A549 (cell line): Measurements from ENCODE around the gene RHOB. TPM values are rescaled to one million over a fixed set of nuclear protein-coding genes. Genes with fewer than 3 reads are reported as not detected.

Experiments
- ATAC-seq, 2 experiments: fragments of 200-7000 bp in 1 of 2; fragments of >200 bp in 1 of 2; cut with Nextera tagmentation in 1 of 2; cut with Tn5 transposase in 1 of 2; 3 replicates each; pipeline versions ENCODE4 v1.8.0 to v1.9.1; 2018 to 2020; ENCODE audit warnings: mild to moderate bottlenecking in 1 of 2, moderate library complexity in 1 of 2
- CTCF ChIA-PET: fragments of 300-600 bp; sonication (Branson Sonifier 250); formaldehyde crosslinking; extraction: SDS; loops from one replicate; lab custom pipeline; 2021; ENCODE audit warnings: antibody characterized with exemption, inconsistent platforms; lab: Yijun Ruan, JAX
- POLR2A ChIA-PET: fragments of 350-600 bp; formaldehyde crosslinking; extraction: SDS; loops from one replicate; lab custom pipeline; 2021; ENCODE audit warnings: antibody characterized with exemption, inconsistent platforms; lab: Yijun Ruan, JAX
- DNase-seq, 2 experiments: peaks; one replicate each; pipeline versions ENCODE4 v3.0.0 to v3.0.0-alpha.2; 2011 to 2016; ENCODE audit warnings: low read depth in 1 of 2, low spot score in 1 of 2
- FAIRE-seq: peaks from 2 replicates; lab custom pipeline; 2011; peaks lifted over from hg19 to GRCh38; lab: Jason Lieb, UNC
- H3K27ac ChIP-seq, 2 experiments: fragments of >200 bp; sonication (Bioruptor Twin); formaldehyde crosslinking; 3 replicates each; pipeline ENCODE4 v1.5.1; 2016 to 2017
- H3K4me1 ChIP-seq: fragments of >200 bp; sonication (Bioruptor Twin); formaldehyde crosslinking; 3 replicates; pipeline ENCODE4 v1.6.1; 2016
- H3K4me2 ChIP-seq: fragments of >200 bp; sonication (Bioruptor Twin); formaldehyde crosslinking; 3 replicates; pipeline ENCODE4 v1.6.1; 2016
- H3K4me3 ChIP-seq: fragments of >200 bp; sonication (Bioruptor Twin); formaldehyde crosslinking; 3 replicates; pipeline ENCODE4 v1.5.1; 2016
- H3K9me3 ChIP-seq: fragments of >200 bp; sonication (Bioruptor Twin); formaldehyde crosslinking; 3 replicates; pipeline ENCODE4 v1.6.1; 2016
- ATOH8 ChIP-seq: fragments of 250-450 bp; sonication (Bioruptor Pico); IDR thresholded peaks from 2 replicates; pipeline ENCODE4 v1.5.0; 2020; ENCODE audit warnings: low read depth, mild to moderate bottlenecking, moderate library complexity
- BCL3 ChIP-seq: fragments of >200 bp; sonication (Bioruptor Twin); formaldehyde crosslinking; IDR thresholded peaks from 3 replicates; pipeline ENCODE4 v1.6.1; 2016
- CBX8 ChIP-seq: fragments of 200-600 bp; sonication (generic); IDR thresholded peaks from 2 replicates; pipeline ENCODE4 v1.6.1; 2016
- CHD2 ChIP-seq: fragments of 150-350 bp; IDR thresholded peaks from 2 replicates; pipeline ENCODE4 v1.6.1; 2014; ENCODE audit warnings: low read length; ENCODE audit not compliant: partially characterized antibody
- E2F6 ChIP-seq: IDR thresholded peaks from 2 replicates; pipeline ENCODE4 v1.6.1; 2012; ENCODE audit warnings: low read depth, borderline replicate concordance
- EHMT2 ChIP-seq: fragments of 200-600 bp; sonication (generic); IDR thresholded peaks from 2 replicates; pipeline ENCODE4 v1.6.1; 2016; ENCODE audit warnings: antibody characterized with exemption, low read depth, mild to moderate bottlenecking, moderate library complexity
- EP300 ChIP-seq, 2 experiments: fragments of >200 bp; sonication (Bioruptor Twin); formaldehyde crosslinking; IDR thresholded peaks; 2 replicates in 1 of 2; 3 replicates in 1 of 2; pipeline ENCODE4 v1.6.1; 2016 to 2017
- FOSB ChIP-seq: fragments of 250-450 bp; sonication (Bioruptor Pico); IDR thresholded peaks from 2 replicates; pipeline ENCODE4 v1.5.0; 2020; ENCODE audit warnings: mild to moderate bottlenecking, moderate library complexity
- FOSL2 ChIP-seq, 2 experiments: fragments of 450-650 bp in 1 of 2; fragments of >200 bp in 1 of 2; sonication (Bioruptor Twin) in 1 of 2; formaldehyde crosslinking; IDR thresholded peaks; 2 replicates each; pipeline versions ENCODE4 v1.5.0 to v1.6.1; 2016 to 2020; ENCODE audit warnings: mild to moderate bottlenecking in 1 of 2, moderate library complexity in 1 of 2
- GATA3 ChIP-seq: IDR thresholded peaks from 2 replicates; pipeline ENCODE4 v1.6.1; 2012; ENCODE audit warnings: borderline replicate concordance
- HMGXB4 ChIP-seq: fragments of 250-450 bp; sonication (Bioruptor Pico); IDR thresholded peaks from 2 replicates; pipeline ENCODE4 v1.5.0; 2021; ENCODE audit warnings: mild to moderate bottlenecking, moderate library complexity, borderline replicate concordance
- HOXA7 ChIP-seq: fragments of 250-450 bp; sonication (Bioruptor Pico); IDR thresholded peaks from 2 replicates; pipeline ENCODE4 v1.5.0; 2020; ENCODE audit warnings: mild to moderate bottlenecking, moderate library complexity
- HOXB5 ChIP-seq: fragments of 250-450 bp; sonication (Bioruptor Pico); IDR thresholded peaks from 2 replicates; pipeline ENCODE4 v1.5.0; 2020; ENCODE audit warnings: mild to moderate bottlenecking, moderate library complexity
- JUN ChIP-seq, 2 experiments: fragments of >200 bp; sonication (Bioruptor Twin); formaldehyde crosslinking; IDR thresholded peaks; 2 replicates in 1 of 2; 3 replicates in 1 of 2; pipeline ENCODE4 v1.6.1; 2016 to 2017
- KDM1A ChIP-seq: fragments of 200-600 bp; sonication (generic); IDR thresholded peaks from 2 replicates; pipeline ENCODE4 v1.6.1; 2016; ENCODE audit warnings: low read depth, mild to moderate bottlenecking
- MAFK ChIP-seq: fragments of 450-650 bp; IDR thresholded peaks from 2 replicates; pipeline ENCODE4 v1.6.1; 2014; ENCODE audit not compliant: partially characterized antibody
- MAZ ChIP-seq: fragments of 150-350 bp; IDR thresholded peaks from 2 replicates; pipeline ENCODE4 v1.6.1; 2014; ENCODE audit warnings: antibody characterized with exemption, low read depth, low read length, borderline replicate concordance
- POLR2AphosphoS2 ChIP-seq: conservative IDR thresholded peaks from 2 replicates; pipeline ENCODE4 v1.6.1; 2012; ENCODE audit warnings: low read length, improper control_type of control experiment, inconsistent platforms
- RARB ChIP-seq: fragments of 250-450 bp; sonication (Bioruptor Pico); IDR thresholded peaks from 2 replicates; pipeline ENCODE4 v1.8.0; 2021; ENCODE audit warnings: mild to moderate bottlenecking, moderate library complexity
- REST ChIP-seq: fragments of 200-600 bp; sonication (generic); IDR thresholded peaks from 2 replicates; pipeline ENCODE4 v1.6.1; 2016; ENCODE audit warnings: antibody characterized with exemption, mild to moderate bottlenecking, moderate library complexity
- RFX5 ChIP-seq: fragments of 450-650 bp; IDR thresholded peaks from 2 replicates; pipeline ENCODE4 v1.7.1; 2014; ENCODE audit warnings: antibody characterized with exemption, mild to moderate bottlenecking, moderate library complexity
- TFCP2L1 ChIP-seq: fragments of 250-450 bp; sonication (Bioruptor Pico); IDR thresholded peaks from 2 replicates; pipeline ENCODE4 v1.5.0; 2021; ENCODE audit warnings: mild to moderate bottlenecking
- TP53 ChIP-seq: fragments of 250-450 bp; sonication (Bioruptor Pico); IDR thresholded peaks from 2 replicates; pipeline ENCODE4 v1.5.0; 2021; ENCODE audit warnings: mild to moderate bottlenecking, moderate library complexity
- ZC3H11A ChIP-seq: fragments of 450-650 bp; IDR thresholded peaks from 2 replicates; pipeline ENCODE4 v1.6.1; 2014; ENCODE audit warnings: antibody characterized with exemption, mild to moderate bottlenecking
- ZNF302 ChIP-seq: fragments of 250-450 bp; sonication (Bioruptor Pico); IDR thresholded peaks from 2 replicates; pipeline ENCODE4 v1.9.0; 2021; ENCODE audit warnings: inconsistent platforms, mild to moderate bottlenecking, moderate library complexity
- WGBS: methylation state at CpG from one replicate; pipeline ENCODE4 v1.1.6; 2017; ENCODE audit errors: missing lambda C conversion rate; 5-methylcytosine and 5-hydroxymethylcytosine counted together
- polyA plus RNA-seq, 4 experiments: library from polyadenylated mRNA; depleted of rRNA in 3 of 4; stranded (reverse); fragments of >200 nt; fragmentation: RNase III in 1 of 4; extraction: RNeasy Plus Mini Kit Qiagen cat#74134 plus additional on column Dnase treatment in 1 of 4; gene quantifications; 2 replicates in 3 of 4; 3 replicates in 1 of 4; pipeline ENCODE4 v1.2.3, GENCODE V29; 2011 to 2017

The RHOB gene
- polyA plus RNA-seq, 2 of the 4 experiments (the other 2 are of a cell fraction) = 84.5 to 157 TPM

- peak; percentile 23; the same call in 1 of the 2 replicates for TF ChIP-seq TP53 (CRISPR knock-in tag)
- TF ChIP-seq CHD2 = no peak
- TF ChIP-seq HMGXB4 (CRISPR knock-in tag) = peak; percentile 45
- TF ChIP-seq HOXA7 (CRISPR knock-in tag) = peak; percentile 95
- TF ChIP-seq RARB = peak; percentile 93
- peak; percentile 38; the same call in 1 of the 2 replicates for TF ChIP-seq REST
- no peak for TF ChIP-seq MAZ
- TF ChIP-seq POLR2AphosphoS2 = peak; percentile 97
- no peak for TF ChIP-seq CBX8
- TF ChIP-seq JUN (IDR thresholded peaks at IDR 0.05) = peak in 1 of 2 experiments; percentile 77; a peak in 2 of 5 replicates
- TF ChIP-seq HOXB5 (CRISPR knock-in tag) = 0 out of 2 replicates have a peak, but pooled peaks have one; percentile 45
- no peak for TF ChIP-seq GATA3
- peak; percentile 80; the same call in 1 of the 2 replicates for TF ChIP-seq FOSB
- TF ChIP-seq FOSL2 (IDR thresholded peaks at IDR 0.05) = no peak
- TF ChIP-seq FOSL2 (CRISPR knock-in tag; IDR thresholded peaks at IDR 0.05) = no peak
- no peak for TF ChIP-seq ZC3H11A
- peak; percentile 69; the same call in 1 of the 2 replicates for TF ChIP-seq TFCP2L1
- Histone ChIP-seq H3K27ac (peak overlapping the region; percentile 46 to 95; a peak in 5 of 6 replicates), H3K9me3 (no peaks in the 10 kb centered on the region), H3K4me2 (peak overlapping the region; percentile 82), H3K4me3 (peak overlapping the region; percentile 90), H3K4me1 (peaks cover 36% of the 10 kb centered on the region)
- ChIA-PET POLR2A (interaction anchor here (0.6 to 5.5 kb wide), 15 partner anchors 9 to 192 kb away, joined by 3 to 137 read pairs (median 4); no protein-coding TSS in a partner anchor), CTCF (interaction anchor here (0.9 to 10.5 kb wide), 10 partner anchors 11 to 202 kb away, joined by 3 to 210 read pairs (median 4); partner anchors contain the start of gene HS1BP3)
- WGBS = 65% methylated on average over 7 of the region's 7 CpGs
- FAIRE-seq (no peak), ATAC-seq (no peak), DNase-seq (peak; percentile 42 to 49)
Measured at GRCh38 chr2:20449501-20450200, 2.8 kb downstream of the RHOB start.

- H3K9me3 ChIP-seq = no peaks in the 10 kb centered on the region
- peaks cover 29% of the 10 kb centered on the region for H3K4me1 ChIP-seq
- FAIRE-seq (no peak), DNase-seq (peak in 1 of 2 experiments; percentile 70), ATAC-seq (peak; percentile 5 to 17; a peak in 4 of 6 replicates)
- peak overlapping the region; percentile 90 for H3K4me3 ChIP-seq
- H3K4me2 ChIP-seq = peak overlapping the region; percentile 82
- H3K27ac ChIP-seq = peak overlapping the region; percentile 46 to 95; a peak in 5 of 6 replicates
- POLR2A ChIA-PET = interaction anchor here (0.7 to 5.5 kb wide), 9 partner anchors 8 to 185 kb away, joined by 3 to 137 read pairs (median 5); no protein-coding TSS in a partner anchor
- 59% methylated on average over 6 of the region's 6 CpGs for WGBS
- CTCF ChIA-PET = interaction anchor here (0.9 to 10.5 kb wide), 9 partner anchors 12 to 201 kb away, joined by 3 to 210 read pairs (median 5); partner anchors contain the start of gene HS1BP3
- TF ChIP-seq JUN (IDR thresholded peaks at IDR 0.05) (peak in 1 of 2 experiments; percentile 51; a peak in 2 of 5 replicates), ATOH8 (CRISPR knock-in tag) (no peak), FOSB (0 out of 2 replicates have a peak, but pooled peaks have one; percentile 31), KDM1A (no peak), CBX8 (no peak), ZNF302 (CRISPR knock-in tag) (no peak), MAFK (peak; percentile 86), E2F6 (0 out of 2 replicates have a peak, but pooled peaks have one; percentile 18), RFX5 (no peak), EHMT2 (no peak), BCL3 (peak; percentile 46; the same call in 1 of the 3 replicates), EP300 (IDR thresholded peaks at IDR 0.05) (no peak), GATA3 (0 out of 2 replicates have a peak, but pooled peaks have one; percentile 10)
Measured at GRCh38 chr2:20450201-20450999, 3.5 kb downstream of the RHOB start.
